NB4 (cell line): ENCODE measurements around the gene ARL16.

Source experiments
- DNase-seq: peaks from one replicate; pipeline ENCODE4 v3.0.0; 2010; ENCODE audit warnings: low read depth
- H3K4me3 ChIP-seq: one replicate; pipeline ENCODE4 v1.5.1; 2011; ENCODE audit warnings: mild to moderate bottlenecking, low read depth, low read length, moderate library complexity
- MYC ChIP-seq: IDR thresholded peaks from 2 replicates; pipeline ENCODE4 v1.6.1; 2011; ENCODE audit warnings: low read depth, low read length
- POLR2A ChIP-seq: IDR thresholded peaks from 2 replicates; pipeline ENCODE4 v1.6.1; 2011; ENCODE audit warnings: mild to moderate bottlenecking; ENCODE audit not compliant: insufficient read length; ENCODE audit errors: extremely low read depth
- TF ChIP-seq, protein P1 (sequence below): IDR thresholded peaks from 2 replicates; pipeline ENCODE4 v1.6.1; 2011; ENCODE audit warnings: low read depth, low read length
- TF ChIP-seq, protein P2 (sequence below): IDR thresholded peaks from one replicate; pipeline ENCODE4 v1.5.1; 2012; ENCODE audit warnings: low read depth, low read length

The ARL16 gene

GRCh38 chr17:81655378-81656117 is 28.0 kb downstream of the ARL16 start:
- no peak for DNase-seq
- TF ChIP-seq, protein P1, sequence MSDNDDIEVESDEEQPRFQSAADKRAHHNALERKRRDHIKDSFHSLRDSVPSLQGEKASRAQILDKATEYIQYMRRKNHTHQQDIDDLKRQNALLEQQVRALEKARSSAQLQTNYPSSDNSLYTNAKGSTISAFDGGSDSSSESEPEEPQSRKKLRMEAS = no peak
- TF ChIP-seq MYC (no peak), POLR2A (no peak)
- TF ChIP-seq, protein P2, sequence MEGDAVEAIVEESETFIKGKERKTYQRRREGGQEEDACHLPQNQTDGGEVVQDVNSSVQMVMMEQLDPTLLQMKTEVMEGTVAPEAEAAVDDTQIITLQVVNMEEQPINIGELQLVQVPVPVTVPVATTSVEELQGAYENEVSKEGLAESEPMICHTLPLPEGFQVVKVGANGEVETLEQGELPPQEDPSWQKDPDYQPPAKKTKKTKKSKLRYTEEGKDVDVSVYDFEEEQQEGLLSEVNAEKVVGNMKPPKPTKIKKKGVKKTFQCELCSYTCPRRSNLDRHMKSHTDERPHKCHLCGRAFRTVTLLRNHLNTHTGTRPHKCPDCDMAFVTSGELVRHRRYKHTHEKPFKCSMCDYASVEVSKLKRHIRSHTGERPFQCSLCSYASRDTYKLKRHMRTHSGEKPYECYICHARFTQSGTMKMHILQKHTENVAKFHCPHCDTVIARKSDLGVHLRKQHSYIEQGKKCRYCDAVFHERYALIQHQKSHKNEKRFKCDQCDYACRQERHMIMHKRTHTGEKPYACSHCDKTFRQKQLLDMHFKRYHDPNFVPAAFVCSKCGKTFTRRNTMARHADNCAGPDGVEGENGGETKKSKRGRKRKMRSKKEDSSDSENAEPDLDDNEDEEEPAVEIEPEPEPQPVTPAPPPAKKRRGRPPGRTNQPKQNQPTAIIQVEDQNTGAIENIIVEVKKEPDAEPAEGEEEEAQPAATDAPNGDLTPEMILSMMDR = no peak

GRCh38 chr17:81652906-81653771 is 30.5 kb downstream of the ARL16 start:
- DNase-seq = no peak
- TF ChIP-seq, protein P2 = no peak
- TF ChIP-seq, protein P1 = peak; percentile 13; the same call in 1 of the 2 replicates
- H3K4me3 ChIP-seq = no peak overlapping the region

More at GRCh38 chr17:81655378-81656117, 28.0 kb downstream of the ARL16 start:
- no peak overlapping the region for H3K4me3 ChIP-seq

- TF ChIP-seq, protein P2 = no peak
- TF ChIP-seq POLR2A = no peak
- no peak for DNase-seq
- no peak overlapping the region for H3K4me3 ChIP-seq
Measured at GRCh38 chr17:81651692-81652091, 31.9 kb downstream of the ARL16 start.

DNA sequence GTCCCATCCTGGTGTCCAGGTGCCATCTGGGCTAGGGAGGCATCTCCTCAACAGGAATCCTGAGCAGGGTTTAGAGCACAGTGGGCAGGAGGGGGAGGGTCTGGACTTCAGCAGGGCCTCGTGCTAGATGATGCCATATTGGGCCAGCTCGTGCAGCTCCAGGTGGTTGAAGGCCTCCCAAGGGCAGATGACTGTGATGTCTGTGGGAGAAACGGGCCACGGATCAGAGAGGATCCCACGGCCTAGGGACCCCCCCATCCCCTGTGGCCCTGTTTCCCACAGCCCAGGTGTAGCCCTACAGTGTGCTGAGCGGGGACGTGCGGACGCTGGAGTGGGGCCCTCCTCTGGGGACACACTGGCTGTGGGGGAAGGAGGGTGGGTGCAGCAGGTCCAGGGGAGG is 32.6 kb downstream of the ARL16 start:
- DNase-seq = no peak
- TF ChIP-seq, protein P2 = no peak
- TF ChIP-seq POLR2A (no peak), MYC (no peak)
- TF ChIP-seq, protein P1 = no peak
- no peak overlapping the region for H3K4me3 ChIP-seq

DNA sequence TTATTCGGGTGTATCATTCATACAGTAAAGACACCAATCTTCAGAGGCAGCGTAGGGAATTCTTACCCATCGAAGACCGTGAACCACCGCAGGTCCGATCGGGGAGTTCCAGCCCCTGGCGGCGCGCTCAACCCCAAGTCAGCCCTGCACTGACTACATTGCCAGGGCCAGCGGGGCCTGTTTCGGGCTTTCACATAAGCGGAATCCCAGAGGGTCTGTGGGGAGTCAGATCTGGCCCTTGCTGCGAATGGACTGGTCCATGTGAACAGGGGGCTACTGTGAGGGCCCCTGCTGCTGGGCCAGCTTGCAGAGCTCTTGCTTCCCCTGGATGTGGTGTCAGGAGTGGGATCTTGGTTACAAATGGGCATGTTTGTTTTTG is 34.9 kb downstream of the ARL16 start:
- H3K4me3 ChIP-seq = no peak overlapping the region
- DNase-seq = no peak
- TF ChIP-seq, protein P1 = no peak
- TF ChIP-seq POLR2A = no peak
- no peak for TF ChIP-seq MYC
- TF ChIP-seq, protein P2 = no peak
